LNCAP (cell line): ENCODE measurements around the gene SHC3.

Experiments
- TF ChIP-seq, protein P1 (sequence below): fragments of 450-650 bp; IDR thresholded peaks from 2 replicates; pipeline ENCODE4 v1.5.1; 2017; ENCODE audit warnings: mild to moderate bottlenecking

SHC3 gene

DNA sequence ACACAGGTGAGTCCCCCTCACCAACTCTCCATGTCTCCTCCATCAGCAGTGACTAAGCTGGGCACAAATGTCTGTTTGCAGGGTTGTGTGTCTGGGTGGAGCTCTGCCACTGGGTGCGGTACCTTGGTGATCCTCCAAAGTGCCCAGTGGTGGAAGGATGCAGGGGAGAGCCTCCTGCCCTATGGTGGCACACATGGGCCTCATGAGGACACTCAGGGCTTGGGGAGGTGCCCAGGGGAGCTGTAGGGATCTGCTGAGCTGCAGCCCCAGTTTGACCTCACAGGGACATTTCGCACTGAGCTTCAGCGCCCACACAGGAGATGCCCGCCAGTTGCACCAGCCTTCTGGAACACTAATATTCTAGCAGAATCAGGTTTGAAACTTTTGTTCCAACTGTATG, 157.9 kb downstream of the SHC3 start:
- TF ChIP-seq, protein P1, sequence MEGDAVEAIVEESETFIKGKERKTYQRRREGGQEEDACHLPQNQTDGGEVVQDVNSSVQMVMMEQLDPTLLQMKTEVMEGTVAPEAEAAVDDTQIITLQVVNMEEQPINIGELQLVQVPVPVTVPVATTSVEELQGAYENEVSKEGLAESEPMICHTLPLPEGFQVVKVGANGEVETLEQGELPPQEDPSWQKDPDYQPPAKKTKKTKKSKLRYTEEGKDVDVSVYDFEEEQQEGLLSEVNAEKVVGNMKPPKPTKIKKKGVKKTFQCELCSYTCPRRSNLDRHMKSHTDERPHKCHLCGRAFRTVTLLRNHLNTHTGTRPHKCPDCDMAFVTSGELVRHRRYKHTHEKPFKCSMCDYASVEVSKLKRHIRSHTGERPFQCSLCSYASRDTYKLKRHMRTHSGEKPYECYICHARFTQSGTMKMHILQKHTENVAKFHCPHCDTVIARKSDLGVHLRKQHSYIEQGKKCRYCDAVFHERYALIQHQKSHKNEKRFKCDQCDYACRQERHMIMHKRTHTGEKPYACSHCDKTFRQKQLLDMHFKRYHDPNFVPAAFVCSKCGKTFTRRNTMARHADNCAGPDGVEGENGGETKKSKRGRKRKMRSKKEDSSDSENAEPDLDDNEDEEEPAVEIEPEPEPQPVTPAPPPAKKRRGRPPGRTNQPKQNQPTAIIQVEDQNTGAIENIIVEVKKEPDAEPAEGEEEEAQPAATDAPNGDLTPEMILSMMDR = no peak

DNA sequence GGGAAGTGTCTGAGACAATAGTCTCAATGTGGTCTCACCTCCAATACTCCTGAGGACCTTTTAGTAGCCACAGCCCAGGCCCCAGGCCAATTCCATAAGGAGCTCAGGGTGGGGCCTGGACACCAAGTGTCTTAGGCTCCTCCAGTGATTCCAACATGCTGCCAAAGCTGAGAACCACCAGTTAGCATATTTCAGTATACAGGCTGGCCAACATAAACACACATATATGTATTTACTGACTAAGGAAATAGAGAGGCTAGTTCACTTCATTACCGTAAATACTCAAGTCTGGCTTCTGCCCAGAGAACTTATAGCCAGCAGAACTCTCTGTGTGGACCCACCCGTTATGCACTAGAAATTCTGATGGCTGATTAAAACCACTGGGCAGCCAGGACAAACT, 163.3 kb downstream of the SHC3 start:
- TF ChIP-seq, protein P1 = no peak

GRCh38 chr9:89014153-89014552, 164.5 kb downstream of the SHC3 start:
- TF ChIP-seq, protein P1 = no peak

DNA sequence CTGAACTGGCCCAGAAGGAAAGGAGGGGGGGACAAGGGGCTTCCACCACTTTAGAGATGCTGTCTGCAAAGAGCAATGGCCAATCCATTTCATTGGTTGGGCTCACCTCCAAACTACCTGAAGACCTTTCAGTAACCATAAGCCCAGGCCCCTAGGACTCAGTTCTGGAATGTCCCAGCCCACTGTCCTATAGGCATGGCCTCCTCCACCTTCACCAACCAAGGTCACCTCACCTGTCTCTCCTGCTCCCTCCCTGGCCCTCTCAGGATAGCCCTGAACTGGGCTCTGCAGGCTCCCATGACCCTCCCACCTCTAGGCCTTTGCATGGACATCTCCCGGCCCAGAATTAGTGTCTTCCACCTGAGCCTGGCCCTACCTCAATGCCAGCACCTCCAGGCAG, 165.0 kb downstream of the SHC3 start:
- TF ChIP-seq, protein P1 = no peak

DNA sequence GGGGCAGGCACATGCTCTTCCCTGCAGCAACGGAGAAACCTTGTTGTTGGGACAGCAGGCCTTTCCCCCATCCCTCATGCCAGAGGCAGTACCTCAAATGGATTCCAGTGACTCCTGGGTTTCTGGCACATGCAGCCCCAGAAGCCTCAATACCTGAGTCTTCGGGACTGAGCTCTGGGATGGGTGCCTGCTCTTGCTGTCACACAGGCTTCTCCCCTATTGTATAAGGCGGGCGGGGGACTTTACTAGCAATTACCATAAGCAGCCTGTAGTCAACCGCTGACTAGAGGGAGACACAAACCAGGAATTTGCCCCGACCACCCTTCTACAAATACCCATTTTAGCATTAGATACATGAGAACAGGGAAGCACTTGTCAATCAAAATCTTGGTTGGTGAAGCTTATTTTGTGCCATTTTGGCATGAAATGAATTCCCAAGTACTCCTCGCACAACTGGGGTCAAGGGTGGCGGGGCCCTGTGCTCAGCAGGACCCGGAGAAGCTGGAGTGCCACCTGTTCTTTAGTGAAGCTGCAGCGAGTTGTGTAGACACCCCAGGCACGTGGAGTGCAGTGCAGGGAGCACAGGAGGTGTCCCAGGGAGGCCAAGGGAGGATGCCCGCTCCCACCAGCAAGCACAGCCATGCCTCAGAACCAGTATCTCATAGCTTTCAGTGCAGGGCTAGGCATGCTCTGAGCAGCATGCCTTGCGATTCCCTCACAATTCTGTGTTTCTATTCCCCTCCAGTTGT, 166.2 kb downstream of the SHC3 start:
- TF ChIP-seq, protein P1 = no peak

GRCh38 chr9:89011683-89012082, 166.9 kb downstream of the SHC3 start:
- TF ChIP-seq, protein P1 = no peak

GRCh38 chr9:89010526-89011111, 168.0 kb downstream of the SHC3 start:
- TF ChIP-seq, protein P1 = no peak
